ENCODE data around the gene KLC1. TPM values are rescaled to one million over a fixed set of nuclear protein-coding genes. Genes with fewer than 3 reads are reported as not detected.
"Not testable (repeated sequence)": the region's sequence is repeated elsewhere in the genome, so short reads cannot be mapped to it uniquely, and the experiment has no call there.

Gene KLC1
- total and polyA plus RNA-seq, 2 donors, result 162 to 188 TPM

GRCh38 chr14:103683139-103683538 lies 54.1 kb downstream of the KLC1 start:
- no peak overlapping the region for H3K27ac ChIP-seq (ENCODE audit: low read depth)
- WGBS, result 83% methylated on average over 15 of the region's 15 CpGs
- H3K4me1 ChIP-seq (ENCODE audit: insufficient read depth), result no peaks in the 10 kb centered on the region
- DNase-seq (ENCODE audit: extremely low spot score), result no peak
- no peak overlapping the region for H3K4me3 ChIP-seq (ENCODE audit: low read depth, low read length)
- peaks cover 4% of the 10 kb centered on the region for H3K36me3 ChIP-seq (ENCODE audit: insufficient read depth)

- Histone ChIP-seq H3K27ac (ENCODE audit: low read depth) (no peak overlapping the region), H3K4me1 (ENCODE audit: insufficient read depth) (no peaks in the 10 kb centered on the region), H3K4me3 (ENCODE audit: low read depth, low read length) (no peak overlapping the region), H3K36me3 (ENCODE audit: insufficient read depth) (peaks cover 4% of the 10 kb centered on the region)
- 70% methylated on average over 6 of the region's 6 CpGs for WGBS
- no peak for DNase-seq (ENCODE audit: extremely low spot score)
These were observed 55.5 kb downstream of the KLC1 start for GRCh38 chr14:103684471-103684870.

- H3K36me3 ChIP-seq (ENCODE audit: insufficient read depth), result peaks cover 4% of the 10 kb centered on the region
- WGBS, result 88% methylated on average over 15 of the region's 15 CpGs
- no peak overlapping the region for H3K27ac ChIP-seq (ENCODE audit: low read depth)
- no peak overlapping the region for H3K4me3 ChIP-seq (ENCODE audit: low read depth, low read length)
- DNase-seq (ENCODE audit: extremely low spot score), result no peak
- no peaks in the 10 kb centered on the region for H3K4me1 ChIP-seq (ENCODE audit: insufficient read depth)
These were observed 55.9 kb downstream of the KLC1 start for GRCh38 chr14:103684871-103685270.

- Histone ChIP-seq H3K4me3 (ENCODE audit: low read depth, low read length) (no peak overlapping the region), H3K4me1 (ENCODE audit: insufficient read depth) (no peaks in the 10 kb centered on the region), H3K27ac (ENCODE audit: low read depth) (no peak overlapping the region), H3K36me3 (ENCODE audit: insufficient read depth) (peaks cover 4% of the 10 kb centered on the region)
- no peak for DNase-seq (ENCODE audit: extremely low spot score)
- 88% methylated on average over 23 of the region's 23 CpGs for WGBS
These were observed 56.5 kb downstream of the KLC1 start for GRCh38 chr14:103685276-103686211.

- H3K4me1 ChIP-seq (ENCODE audit: insufficient read depth), result no peaks in the 10 kb centered on the region
- no peak overlapping the region for H3K27ac ChIP-seq (ENCODE audit: low read depth)
These were observed 57.9 kb downstream of the KLC1 start for GRCh38 chr14:103686831-103687485.

DNA sequence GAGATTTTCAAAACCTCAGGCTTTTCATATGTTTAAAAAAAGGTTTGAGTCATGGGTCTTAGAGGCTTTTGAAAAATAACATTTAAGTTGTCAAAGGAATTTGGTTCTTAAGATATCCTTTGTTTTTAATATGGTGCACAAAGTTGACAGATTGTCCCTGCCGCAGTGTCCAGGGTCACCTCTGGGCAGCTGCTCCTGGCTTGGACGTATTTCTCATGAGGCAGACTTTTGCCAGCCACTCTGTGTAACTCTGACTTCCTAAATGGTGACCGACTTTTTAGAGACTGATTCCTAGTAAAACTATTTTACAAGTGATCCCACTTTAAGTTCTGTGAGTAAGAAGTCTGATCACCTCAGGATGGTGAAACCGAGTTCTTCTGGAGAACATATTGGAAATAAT lies 58.7 kb downstream of the KLC1 start:
- no peaks in the 10 kb centered on the region for H3K4me1 ChIP-seq (ENCODE audit: insufficient read depth)
- no peak for DNase-seq (ENCODE audit: extremely low spot score)
- 91% methylated on average over 4 of the region's 4 CpGs for WGBS
- H3K27ac ChIP-seq (ENCODE audit: low read depth), result no peak overlapping the region
- no peak overlapping the region for H3K4me3 ChIP-seq (ENCODE audit: low read depth, low read length)
- peaks cover 2% of the 10 kb centered on the region for H3K36me3 ChIP-seq (ENCODE audit: insufficient read depth)

More at GRCh38 chr14:103686831-103687485, 57.9 kb downstream of the KLC1 start:
- WGBS, result 83% methylated on average over 19 of the region's 19 CpGs
- H3K36me3 ChIP-seq (ENCODE audit: insufficient read depth), result peaks cover 2% of the 10 kb centered on the region
- DNase-seq (ENCODE audit: extremely low spot score), result no peak
- H3K4me3 ChIP-seq (ENCODE audit: low read depth, low read length), result no peak overlapping the region

GRCh38 chr14:103688441-103688840 lies 59.4 kb downstream of the KLC1 start:
- Histone ChIP-seq H3K4me1 (ENCODE audit: insufficient read depth) (no peaks in the 10 kb centered on the region), H3K36me3 (ENCODE audit: insufficient read depth) (peaks cover 2% of the 10 kb centered on the region), H3K4me3 (ENCODE audit: low read depth, low read length) (no peak overlapping the region), H3K27ac (ENCODE audit: low read depth) (no peak overlapping the region)
- DNase-seq (ENCODE audit: extremely low spot score), result no peak
- WGBS, result 86% methylated on average over 5 of the region's 5 CpGs

GRCh38 chr14:103688906-103689902 lies 60.2 kb downstream of the KLC1 start:
- Histone ChIP-seq H3K36me3 (ENCODE audit: insufficient read depth) (peaks cover 2% of the 10 kb centered on the region), H3K4me3 (ENCODE audit: low read depth, low read length) (no peak overlapping the region), H3K4me1 (ENCODE audit: insufficient read depth) (no peaks in the 10 kb centered on the region), H3K27ac (ENCODE audit: low read depth) (no peak overlapping the region)
- DNase-seq (ENCODE audit: extremely low spot score), result no peak
- 69% methylated on average over 16 of the region's 16 CpGs for WGBS

DNA sequence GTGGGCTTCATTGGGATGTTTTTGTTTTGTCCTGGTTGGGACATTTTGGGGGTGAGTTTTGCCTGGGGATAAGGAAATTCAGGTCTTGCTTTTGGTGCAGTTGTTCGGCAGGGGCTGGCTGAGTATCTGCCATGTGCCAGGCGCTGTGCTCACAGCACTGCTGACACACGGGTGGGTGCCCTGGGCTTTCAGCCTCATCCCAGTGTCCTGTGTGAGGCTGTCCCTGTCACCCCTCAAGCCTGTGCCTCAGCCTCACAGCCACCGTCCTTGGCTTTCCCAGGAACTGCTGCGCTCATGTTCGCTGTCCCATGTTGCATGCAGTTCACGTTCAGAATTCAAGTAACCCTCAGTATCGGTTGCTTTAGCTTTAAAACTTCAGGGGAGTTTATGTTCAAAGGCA lies 61.3 kb downstream of the KLC1 start:
- H3K36me3 ChIP-seq (ENCODE audit: insufficient read depth), result peaks cover 2% of the 10 kb centered on the region
- no peak overlapping the region for H3K4me3 ChIP-seq (ENCODE audit: low read depth, low read length)
- 86% methylated on average over 8 of the region's 8 CpGs for WGBS
- no peaks in the 10 kb centered on the region for H3K4me1 ChIP-seq (ENCODE audit: insufficient read depth)
- H3K27ac ChIP-seq (ENCODE audit: low read depth), result no peak overlapping the region
- no peak for DNase-seq (ENCODE audit: extremely low spot score)

GRCh38 chr14:103691655-103692054 lies 62.6 kb downstream of the KLC1 start:
- not testable (repeated sequence) for H3K36me3 ChIP-seq (ENCODE audit: insufficient read depth); H3K4me3 ChIP-seq (ENCODE audit: low read depth, low read length); H3K27ac ChIP-seq (ENCODE audit: low read depth); H3K4me1 ChIP-seq (ENCODE audit: insufficient read depth); DNase-seq (ENCODE audit: extremely low spot score)
- 92% methylated on average over 5 of the region's 5 CpGs for WGBS

- Histone ChIP-seq H3K4me1 (ENCODE audit: insufficient read depth) (no peaks in the 10 kb centered on the region), H3K4me3 (ENCODE audit: low read depth, low read length) (no peak overlapping the region), H3K36me3 (ENCODE audit: insufficient read depth) (no peaks in the 10 kb centered on the region), H3K27ac (ENCODE audit: low read depth) (no peak overlapping the region)
- no peak for DNase-seq (ENCODE audit: extremely low spot score)
- 95% methylated on average over 17 of the region's 17 CpGs for WGBS
These were observed 63.1 kb downstream of the KLC1 start for GRCh38 chr14:103692159-103692558.

- H3K4me1 ChIP-seq (ENCODE audit: insufficient read depth), result no peaks in the 10 kb centered on the region
- no peak overlapping the region for H3K4me3 ChIP-seq (ENCODE audit: low read depth, low read length)
- DNase-seq (ENCODE audit: extremely low spot score), result no peak
- 75% methylated on average over 12 of the region's 12 CpGs for WGBS
- H3K27ac ChIP-seq (ENCODE audit: low read depth), result no peak overlapping the region
- H3K36me3 ChIP-seq (ENCODE audit: insufficient read depth), result no peaks in the 10 kb centered on the region
These were observed 63.9 kb downstream of the KLC1 start for GRCh38 chr14:103692871-103693270.

GRCh38 chr14:103693515-103693914 lies 64.5 kb downstream of the KLC1 start:
- 88% methylated on average over 22 of the region's 22 CpGs for WGBS
- Histone ChIP-seq H3K4me3 (ENCODE audit: low read depth, low read length) (no peak overlapping the region), H3K27ac (ENCODE audit: low read depth) (no peak overlapping the region), H3K4me1 (ENCODE audit: insufficient read depth) (no peaks in the 10 kb centered on the region), H3K36me3 (ENCODE audit: insufficient read depth) (no peaks in the 10 kb centered on the region)
- no peak for DNase-seq (ENCODE audit: extremely low spot score)
